Measurements from ENCODE around the gene ZNF451.

Gene ZNF451

GRCh38 chr6:57165080-57165479 is 75.1 kb downstream of the ZNF451 start:
- no peak for DNase-seq (ENCODE audit: extremely low spot score)
- CTCF ChIA-PET, result no interaction called here
- no peak for TF ChIP-seq LEF1 (IDR thresholded peaks at IDR 0.05; ENCODE audit: borderline replicate concordance)
- POLR2A ChIA-PET, result interaction anchor here (1.0 kb wide), 1 partner anchor 57 kb away, joined by 3 read pairs; the partner anchor contains the start of gene RAB23

- DNase-seq (ENCODE audit: extremely low spot score), result peak; percentile 63
- POLR2A ChIA-PET, result interaction anchor here (1.0 to 1.3 kb wide), 3 partner anchors 49 to 83 kb away, joined by 3 to 5 read pairs (median 4); partner anchors contain the start of genes RAB23 and ZNF451
- TF ChIP-seq L3MBTL2 (conservative IDR thresholded peaks at IDR 0.05) (peak; percentile 52), ZNF384 (IDR thresholded peaks at IDR 0.05) (no peak)
- CTCF ChIA-PET, result no interaction called here
These were observed 82.4 kb downstream of the ZNF451 start, which contains the start of gene BAG2 for GRCh38 chr6:57172136-57173055. TSS of gene BAG2 (plus strand) at chr6:57172326. CDS start at chr6:57172698, 372 bp downstream.

GRCh38 chr6:57173056-57173885 is 83.3 kb downstream of the ZNF451 start:
- CTCF ChIA-PET, result no interaction called here
- TF ChIP-seq HDGF (IDR thresholded peaks at IDR 0.05; ENCODE audit: borderline replicate concordance), result no peak
- DNase-seq (ENCODE audit: extremely low spot score), result peak; percentile 12
- POLR2A ChIA-PET, result interaction anchor here (1.3 kb wide), 1 partner anchor 48 kb away, joined by 5 read pairs; the partner anchor contains the start of gene RAB23

- no peak for TF ChIP-seq ZNF384 (IDR thresholded peaks at IDR 0.05)
- no peak for TF ChIP-seq L3MBTL2 (conservative IDR thresholded peaks at IDR 0.05)
- no peak for TF ChIP-seq FOXM1 (IDR thresholded peaks at IDR 0.05; ENCODE audit: borderline replicate concordance)
- POLR2A ChIA-PET, result no interaction called here
- DNase-seq (ENCODE audit: extremely low spot score), result no peak
- CTCF ChIA-PET, result no interaction called here
These were observed 84.0 kb downstream of the ZNF451 start for GRCh38 chr6:57173886-57174510.

GRCh38 chr6:57174511-57174907 is 84.5 kb downstream of the ZNF451 start:
- POLR2A ChIA-PET, result no interaction called here
- DNase-seq (ENCODE audit: extremely low spot score), result no peak

GRCh38 chr6:57177545-57178265 is 87.7 kb downstream of the ZNF451 start:
- ChIA-PET POLR2A (interaction anchor here (1.2 kb wide), 1 partner anchor 88 kb away, joined by 3 read pairs; the partner anchor contains the start of gene ZNF451), CTCF (no interaction called here)
- TF ChIP-seq L3MBTL2 (conservative IDR thresholded peaks at IDR 0.05) (no peak), LEF1 (IDR thresholded peaks at IDR 0.05; ENCODE audit: borderline replicate concordance) (no peak), FOXK2 (IDR thresholded peaks at IDR 0.05) (no peak), TARDBP (IDR thresholded peaks at IDR 0.05) (no peak), ZNF384 (IDR thresholded peaks at IDR 0.05) (no peak), NFRKB (IDR thresholded peaks at IDR 0.05) (no peak), ELF4 (IDR thresholded peaks at IDR 0.05) (no peak), SUZ12 (IDR thresholded peaks at IDR 0.05) (no peak), PKNOX1 (IDR thresholded peaks at IDR 0.05) (no peak)
- DNase-seq (ENCODE audit: extremely low spot score), result no peak

More at GRCh38 chr6:57174511-57174907, 84.5 kb downstream of the ZNF451 start:
- no peak for TF ChIP-seq ARNT (IDR thresholded peaks at IDR 0.05)
- no peak for TF ChIP-seq SUZ12 (IDR thresholded peaks at IDR 0.05)
- TF ChIP-seq LEF1 (IDR thresholded peaks at IDR 0.05; ENCODE audit: borderline replicate concordance), result no peak
- no peak for TF ChIP-seq NFRKB (IDR thresholded peaks at IDR 0.05)
- TF ChIP-seq SP1 (IDR thresholded peaks at IDR 0.05), result no peak
- no peak for TF ChIP-seq FOXM1 (IDR thresholded peaks at IDR 0.05; ENCODE audit: borderline replicate concordance)
- TF ChIP-seq FOXK2 (IDR thresholded peaks at IDR 0.05), result no peak
- no peak for TF ChIP-seq PKNOX1 (IDR thresholded peaks at IDR 0.05)
- TF ChIP-seq TARDBP (IDR thresholded peaks at IDR 0.05), result no peak
- no peak for TF ChIP-seq ZNF384 (IDR thresholded peaks at IDR 0.05)
- TF ChIP-seq L3MBTL2 (conservative IDR thresholded peaks at IDR 0.05), result no peak
- no peak for TF ChIP-seq FOXA1 (IDR thresholded peaks at IDR 0.05)
- no peak for TF ChIP-seq HDGF (IDR thresholded peaks at IDR 0.05; ENCODE audit: borderline replicate concordance)
- TF ChIP-seq ELF4 (IDR thresholded peaks at IDR 0.05), result no peak
- TF ChIP-seq BHLHE40 (IDR thresholded peaks at IDR 0.05; ENCODE audit: borderline replicate concordance), result no peak
- no peak for TF ChIP-seq CTBP1 (IDR thresholded peaks at IDR 0.05; ENCODE audit: borderline replicate concordance)
- CTCF ChIA-PET, result no interaction called here
